HG03097 (cell line): Measurements from ENCODE around the gene C17orf75.

Experiments
- ATAC-seq: cut with Tn5 transposase; IDR thresholded peaks from one replicate; pipeline ENCODE4 v1.9.1; 2021; ENCODE audit not compliant: unreplicated experiment, low FRiP score

The C17orf75 gene

GRCh38 chr17:32307658-32308057 is 34.3 kb downstream of the C17orf75 start:
- ATAC-seq, result no peak

- ATAC-seq, result no peak
Observed at GRCh38 chr17:32305049-32305448, 36.9 kb downstream of the C17orf75 start.

DNA sequence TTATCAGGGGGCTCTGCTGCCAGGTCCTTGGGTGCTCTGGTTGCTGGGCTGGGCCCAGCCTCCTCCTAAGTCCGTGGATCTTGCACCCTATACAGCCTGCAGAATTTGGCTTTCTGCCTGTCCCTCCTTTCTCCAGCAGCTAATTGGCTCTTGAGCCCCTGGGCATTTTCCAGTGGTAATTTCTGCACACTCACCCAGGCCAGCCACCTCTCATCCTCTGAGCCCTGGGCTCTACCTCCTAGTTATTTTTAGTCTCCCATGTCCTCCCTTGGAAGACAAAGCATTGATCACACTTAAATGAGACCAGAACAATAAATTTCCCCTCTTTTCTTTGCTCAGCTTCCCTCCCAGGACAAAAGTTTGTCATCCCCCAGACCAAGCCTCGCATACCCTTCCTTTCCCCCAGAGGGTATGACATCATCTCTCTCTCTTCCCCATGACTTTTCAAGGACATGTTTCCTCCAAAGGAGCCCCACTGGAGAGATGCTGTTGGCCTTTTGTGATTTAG is 38.1 kb downstream of the C17orf75 start:
- ATAC-seq, result no peak

GRCh38 chr17:32302860-32303649 is 38.9 kb downstream of the C17orf75 start:
- ATAC-seq, result no peak

DNA sequence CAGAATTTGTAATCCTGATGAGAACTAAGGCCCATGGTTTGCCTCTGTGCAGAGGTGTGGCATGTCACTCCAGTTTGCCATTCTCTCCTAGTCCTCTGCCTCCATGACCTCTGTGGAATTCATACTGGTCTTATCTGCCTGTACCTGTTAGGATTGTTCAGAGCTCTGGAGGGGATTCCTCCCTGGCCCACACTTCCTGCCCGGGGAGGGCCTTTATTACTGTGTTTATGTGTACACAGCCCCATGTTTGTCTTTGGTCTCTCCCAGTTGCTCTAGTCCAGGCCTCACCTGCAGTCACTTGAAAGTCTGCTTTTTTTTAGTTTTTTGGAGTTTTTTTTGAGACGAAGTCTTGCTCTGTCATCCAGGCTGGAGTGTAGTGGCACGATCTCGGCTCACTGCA is 39.9 kb downstream of the C17orf75 start:
- no peak for ATAC-seq

DNA sequence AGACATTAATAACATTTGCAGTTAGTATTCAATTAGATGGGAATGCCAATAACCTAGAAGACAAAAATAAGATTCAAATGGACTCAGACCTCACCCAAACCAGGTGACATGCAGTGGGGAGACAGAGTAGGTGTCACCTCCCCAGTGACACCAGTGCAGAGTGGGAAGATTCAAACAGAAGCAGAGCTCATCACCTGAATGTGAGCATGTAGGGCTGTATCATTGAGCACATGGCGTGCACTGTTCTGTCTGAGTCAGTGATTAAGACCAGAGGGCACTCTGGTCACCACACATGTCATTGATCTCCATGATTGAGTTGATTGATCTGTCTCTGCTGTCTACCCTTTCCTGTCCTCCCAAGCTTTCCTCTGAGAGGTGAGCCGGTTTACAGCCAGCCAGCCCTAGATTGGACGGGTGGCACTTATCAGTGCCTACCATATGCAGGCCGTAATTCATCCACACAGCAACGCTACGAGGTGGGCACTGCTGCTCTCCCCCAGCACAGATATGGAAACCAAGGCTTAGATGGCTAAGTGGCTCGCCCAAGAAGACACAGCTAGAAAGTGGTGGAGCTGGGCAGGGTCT is 42.3 kb downstream of the C17orf75 start:
- no peak for ATAC-seq

- no peak for ATAC-seq
Observed at GRCh38 chr17:32298721-32299579, 43.0 kb downstream of the C17orf75 start.

DNA sequence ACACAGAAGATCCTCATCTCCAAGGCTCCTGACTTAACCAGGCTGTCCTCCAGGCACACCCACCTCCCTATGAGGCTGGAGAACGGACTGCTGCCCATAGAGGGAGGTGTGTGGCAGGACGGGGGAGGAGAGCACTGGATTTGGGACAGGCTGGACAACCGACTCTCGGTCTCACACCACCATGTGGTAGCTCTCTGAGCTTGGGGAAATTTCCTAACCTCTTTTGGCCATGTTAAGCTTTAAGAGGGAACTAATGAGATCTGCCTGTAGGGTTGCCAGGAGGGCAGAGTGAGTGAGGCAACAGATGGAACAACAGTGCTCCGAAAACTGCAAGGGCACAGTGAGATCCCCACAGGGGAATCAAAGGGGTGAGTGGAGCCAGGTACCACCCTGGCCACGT is 43.7 kb downstream of the C17orf75 start:
- no peak for ATAC-seq

- no peak for ATAC-seq
Observed at GRCh38 chr17:32297860-32298259, 44.1 kb downstream of the C17orf75 start.

DNA sequence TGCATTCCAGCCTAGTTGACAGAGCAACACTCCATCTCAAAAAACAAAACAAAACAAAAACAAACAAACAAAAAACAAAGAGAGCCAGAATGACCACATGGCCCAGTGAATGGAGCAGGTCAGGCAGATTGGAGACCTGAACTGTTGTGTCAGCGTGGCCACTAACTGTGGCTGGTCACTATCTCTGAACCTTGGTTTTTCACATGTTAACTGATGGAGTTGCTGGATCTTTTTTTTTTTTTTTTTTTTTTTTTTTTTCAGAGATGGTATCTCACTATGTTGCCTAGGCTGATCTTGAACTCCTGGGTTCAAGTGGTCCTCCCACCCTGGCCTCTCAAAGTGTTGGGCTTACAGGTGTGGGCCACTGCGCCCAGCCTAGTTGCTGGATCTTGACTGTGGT is 44.5 kb downstream of the C17orf75 start:
- no peak for ATAC-seq

- no peak for ATAC-seq
Observed at GRCh38 chr17:32292094-32292493, 49.9 kb downstream of the C17orf75 start.

- no peak for ATAC-seq
Observed at GRCh38 chr17:32289471-32290070, 52.4 kb downstream of the C17orf75 start.

GRCh38 chr17:32288615-32289014 is 53.4 kb downstream of the C17orf75 start:
- ATAC-seq, result no peak

- ATAC-seq, result no peak
Observed at GRCh38 chr17:32287804-32288511, 54.0 kb downstream of the C17orf75 start.

DNA sequence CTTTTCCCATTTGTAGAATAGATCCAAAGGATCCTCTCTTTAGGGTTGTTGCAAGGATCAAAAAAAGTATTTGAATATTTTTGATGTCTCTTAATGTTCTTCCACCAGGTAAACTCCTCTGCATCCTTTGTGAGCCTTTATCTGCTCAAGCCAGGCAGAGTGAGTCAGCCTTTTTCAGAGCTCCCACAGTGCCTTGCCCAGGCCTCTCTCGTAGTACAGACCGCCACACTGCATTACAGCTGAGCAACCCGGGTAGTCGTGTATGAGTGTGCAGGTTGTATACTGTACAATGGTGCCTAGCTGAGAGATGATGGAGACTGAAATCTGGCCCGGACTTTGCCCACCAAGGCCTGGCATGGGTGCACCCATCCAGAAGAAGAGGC is 55.5 kb downstream of the C17orf75 start:
- ATAC-seq, result no peak

DNA sequence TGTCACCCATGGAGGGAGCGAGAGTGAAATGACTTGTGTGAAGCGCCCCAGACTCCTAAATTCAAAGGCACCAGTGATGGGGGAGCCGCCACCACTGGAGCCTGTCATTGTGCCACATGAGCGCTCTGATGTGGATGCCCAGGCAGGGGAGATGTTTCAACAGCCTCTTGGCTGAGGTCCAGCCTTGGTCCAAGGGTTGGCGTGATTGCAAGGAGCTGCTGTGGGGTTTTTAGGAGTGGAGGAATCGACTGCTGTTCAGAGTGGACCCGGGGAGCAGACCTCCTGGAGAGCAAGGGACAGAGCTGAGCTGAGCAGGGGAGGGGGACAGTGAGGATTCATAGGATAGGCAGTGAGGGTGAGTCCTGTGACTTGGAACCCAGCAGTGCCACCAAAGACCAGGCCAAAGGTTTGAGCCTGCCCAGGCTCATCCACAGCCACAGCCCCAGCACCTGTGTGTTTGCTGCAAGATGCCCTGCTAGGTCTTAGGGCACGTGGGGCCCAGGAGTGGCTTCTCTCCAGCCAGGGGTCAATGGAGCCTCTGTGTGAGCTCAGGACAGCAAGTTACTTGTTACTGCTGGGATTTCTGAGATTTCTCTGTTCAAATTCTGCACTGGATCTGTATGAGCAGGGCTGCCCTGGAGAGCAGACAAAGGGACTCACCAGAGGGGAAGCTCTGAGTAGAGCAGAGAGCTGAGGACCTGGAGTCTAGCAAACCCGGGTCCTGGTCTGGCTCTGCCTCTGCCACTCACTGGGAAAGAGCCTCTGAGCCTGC is 56.0 kb downstream of the C17orf75 start:
- ATAC-seq, result no peak

DNA sequence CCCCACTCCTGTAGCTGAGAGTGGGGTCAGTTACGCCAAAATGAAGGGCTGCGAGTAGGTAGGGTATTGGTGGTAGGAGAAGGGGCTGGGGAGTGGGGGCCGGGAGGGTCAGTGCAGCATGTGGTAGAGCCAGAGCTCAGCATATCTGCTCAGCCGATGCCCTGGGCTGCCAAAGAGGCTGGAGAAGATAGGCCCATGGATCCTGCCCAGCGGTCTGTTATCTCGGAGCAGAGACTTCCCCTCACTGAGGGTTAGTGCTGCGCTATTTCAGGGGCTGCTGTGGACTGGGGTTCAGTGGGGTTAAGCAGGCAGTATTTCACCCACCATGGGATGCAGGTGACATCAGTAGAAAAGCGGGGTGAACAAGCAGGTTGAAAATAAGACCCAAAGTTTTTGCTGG is 56.7 kb downstream of the C17orf75 start:
- ATAC-seq, result no peak

GRCh38 chr17:32283745-32284201 is 58.2 kb downstream of the C17orf75 start:
- ATAC-seq, result no peak

GRCh38 chr17:32281011-32281451 is 60.9 kb downstream of the C17orf75 start:
- no peak for ATAC-seq
